ENCODE data around the gene GRK5. TPM values are rescaled to one million over a fixed set of nuclear protein-coding genes. Genes with fewer than 3 reads are reported as not detected.
A peak's percentile ranks its signal among the peaks of the same experiment; 100 is the strongest.

The GRK5 gene
- total RNA-seq, 1 experiment from 2014 or later, result 58.2 TPM

DNA sequence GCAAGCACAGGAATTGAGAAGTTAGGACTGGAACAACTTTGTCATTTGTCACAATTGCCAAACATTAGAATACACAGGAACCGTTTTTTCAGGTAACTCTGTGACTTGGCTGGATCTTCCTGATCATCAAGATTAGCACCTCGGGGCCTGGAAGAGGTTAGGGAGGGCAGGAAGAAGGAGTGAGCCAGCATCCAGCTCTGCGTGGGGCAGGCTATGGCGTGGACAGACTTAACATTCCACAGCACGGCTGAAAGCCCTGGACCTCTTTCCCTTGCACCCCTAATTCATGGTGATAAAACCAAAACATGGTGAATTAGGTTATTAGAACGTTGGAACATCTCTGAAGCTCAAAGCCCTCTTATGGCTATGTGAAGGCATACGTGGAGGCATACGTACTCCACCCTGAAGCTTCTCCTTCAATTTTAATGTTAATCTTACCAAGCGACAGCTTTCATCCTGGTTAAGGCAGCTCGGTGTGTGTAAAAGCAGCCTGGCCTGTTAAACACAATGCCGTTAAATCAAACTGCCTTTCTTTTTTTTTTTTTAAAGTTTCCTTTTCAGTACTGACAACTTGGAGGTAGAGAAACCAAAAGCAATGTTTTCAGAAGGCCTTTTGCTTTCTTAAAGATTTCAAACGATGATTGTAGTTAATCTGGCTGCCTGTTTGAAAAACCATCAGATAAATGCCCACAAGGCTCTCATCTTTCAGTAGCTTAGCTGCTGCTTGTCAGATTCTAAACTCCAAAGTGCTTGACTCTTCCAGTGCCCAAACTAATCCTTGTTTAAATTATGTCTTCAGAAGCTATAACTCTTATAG, 4.5 kb downstream of the GRK5 start:
- CTCF ChIA-PET, result interaction anchor here (0.5 to 0.8 kb wide), 2 partner anchors 12 to 876 kb away, joined by 3 read pairs; no protein-coding TSS in a partner anchor

DNA sequence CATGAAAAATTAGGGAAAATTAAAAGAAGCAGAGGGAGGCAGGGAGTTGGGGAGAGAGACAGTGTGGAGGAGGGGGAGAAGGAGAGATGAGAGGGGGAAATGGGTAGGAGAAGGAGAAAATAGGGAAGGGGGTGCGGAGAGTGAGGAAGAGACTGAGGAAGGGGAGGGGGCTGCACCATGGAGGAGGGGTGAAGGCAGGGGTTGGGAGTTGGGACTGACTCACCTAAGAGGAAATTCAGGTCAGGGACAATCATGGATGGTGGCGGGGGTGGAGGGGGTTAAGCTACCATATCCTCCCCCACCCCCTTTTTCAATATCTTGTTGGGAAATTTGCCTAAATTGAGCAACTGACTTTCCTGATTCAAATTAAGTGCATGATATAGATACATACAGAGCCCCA, 8.0 kb downstream of the GRK5 start:
- no peak for DNase-seq (ENCODE audit: low spot score)
- Histone ChIP-seq H3K4me3 (ENCODE audit: low read depth, low read length, poor library complexity, severe bottlenecking) (no peak overlapping the region), H3K4me1 (ENCODE audit: insufficient read depth, low read length, poor library complexity, severe bottlenecking) (peaks cover 49% of the 10 kb centered on the region), H3K36me3 (ENCODE audit: insufficient read depth, low read length, poor library complexity, severe bottlenecking) (peaks cover 6% of the 10 kb centered on the region), H3K27me3 (replicated peaks; ENCODE audit: insufficient read depth, low read depth, low read length, poor library complexity) (no peaks in the 10 kb centered on the region), H3K9me3 (ENCODE audit: low read depth, low read length, poor library complexity, severe bottlenecking) (no peaks in the 10 kb centered on the region), H3K27ac (ENCODE audit: low read depth, low read length, poor library complexity, severe bottlenecking) (no peak overlapping the region)
- ChIA-PET CTCF (no interaction called here), POLR2A (ENCODE audit: low non-redundant PET) (no interaction called here)
- no peak for TF ChIP-seq EZH2 (IDR thresholded peaks at IDR 0.05; ENCODE audit: borderline replicate concordance, low read depth, low read length, poor library complexity, severe bottlenecking)
- TF ChIP-seq, protein P1, sequence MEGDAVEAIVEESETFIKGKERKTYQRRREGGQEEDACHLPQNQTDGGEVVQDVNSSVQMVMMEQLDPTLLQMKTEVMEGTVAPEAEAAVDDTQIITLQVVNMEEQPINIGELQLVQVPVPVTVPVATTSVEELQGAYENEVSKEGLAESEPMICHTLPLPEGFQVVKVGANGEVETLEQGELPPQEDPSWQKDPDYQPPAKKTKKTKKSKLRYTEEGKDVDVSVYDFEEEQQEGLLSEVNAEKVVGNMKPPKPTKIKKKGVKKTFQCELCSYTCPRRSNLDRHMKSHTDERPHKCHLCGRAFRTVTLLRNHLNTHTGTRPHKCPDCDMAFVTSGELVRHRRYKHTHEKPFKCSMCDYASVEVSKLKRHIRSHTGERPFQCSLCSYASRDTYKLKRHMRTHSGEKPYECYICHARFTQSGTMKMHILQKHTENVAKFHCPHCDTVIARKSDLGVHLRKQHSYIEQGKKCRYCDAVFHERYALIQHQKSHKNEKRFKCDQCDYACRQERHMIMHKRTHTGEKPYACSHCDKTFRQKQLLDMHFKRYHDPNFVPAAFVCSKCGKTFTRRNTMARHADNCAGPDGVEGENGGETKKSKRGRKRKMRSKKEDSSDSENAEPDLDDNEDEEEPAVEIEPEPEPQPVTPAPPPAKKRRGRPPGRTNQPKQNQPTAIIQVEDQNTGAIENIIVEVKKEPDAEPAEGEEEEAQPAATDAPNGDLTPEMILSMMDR (conservative IDR thresholded peaks at IDR 0.05; ENCODE audit: low read depth, low read length), result no peak
- intact Hi-C loops (cut with micrococcal nuclease; ENCODE audit: unreplicated experiment), result no loop called here
- no TSS peak for BruUV-seq (replicated peaks)

More for the DNA sequence above, 4.5 kb downstream of the GRK5 start:
- DNase-seq (ENCODE audit: low spot score), result no peak
- BruUV-seq (replicated peaks), result no TSS peak
- Histone ChIP-seq H3K4me1 (ENCODE audit: insufficient read depth, low read length, poor library complexity, severe bottlenecking) (peaks cover 38% of the 10 kb centered on the region), H3K27me3 (replicated peaks; ENCODE audit: insufficient read depth, low read depth, low read length, poor library complexity) (no peaks in the 10 kb centered on the region), H3K9me3 (ENCODE audit: low read depth, low read length, poor library complexity, severe bottlenecking) (no peaks in the 10 kb centered on the region), H3K4me3 (ENCODE audit: low read depth, low read length, poor library complexity, severe bottlenecking) (peak overlapping the region; percentile 70), H3K36me3 (ENCODE audit: insufficient read depth, low read length, poor library complexity, severe bottlenecking) (peaks cover 6% of the 10 kb centered on the region), H3K27ac (ENCODE audit: low read depth, low read length, poor library complexity, severe bottlenecking) (peak overlapping the region; percentile 79)
- POLR2A ChIA-PET (ENCODE audit: low non-redundant PET), result no interaction called here
- intact Hi-C loops (cut with micrococcal nuclease; ENCODE audit: unreplicated experiment), result no loop called here
- TF ChIP-seq, protein P1 (conservative IDR thresholded peaks at IDR 0.05; ENCODE audit: low read depth, low read length), result no peak
- TF ChIP-seq EZH2 (IDR thresholded peaks at IDR 0.05; ENCODE audit: borderline replicate concordance, low read depth, low read length, poor library complexity, severe bottlenecking), result no peak

DNA sequence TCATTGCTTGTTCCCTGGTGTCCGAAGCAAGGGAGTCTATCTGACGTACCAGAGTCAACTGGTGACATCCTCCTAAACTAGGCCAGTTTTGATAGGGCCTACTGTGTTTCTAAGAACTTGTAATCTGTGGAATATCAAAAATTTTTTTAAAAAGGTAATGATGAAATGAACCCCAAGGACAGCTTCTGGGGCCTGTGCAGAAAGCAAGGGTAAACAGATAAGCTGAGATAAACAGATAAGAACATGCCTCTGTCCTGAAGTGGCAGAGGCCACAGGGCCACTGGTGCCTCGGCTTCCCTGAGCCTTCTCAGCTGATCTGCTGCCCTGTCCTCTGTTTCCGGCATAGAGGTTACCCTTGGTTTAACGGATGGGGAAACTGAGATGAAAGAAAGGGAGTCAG, 8.8 kb downstream of the GRK5 start:
- no peaks in the 10 kb centered on the region for H3K27me3 ChIP-seq (replicated peaks; ENCODE audit: insufficient read depth, low read depth, low read length, poor library complexity)
- peaks cover 44% of the 10 kb centered on the region for H3K4me1 ChIP-seq (ENCODE audit: insufficient read depth, low read length, poor library complexity, severe bottlenecking)
- intact Hi-C loops (cut with micrococcal nuclease; ENCODE audit: unreplicated experiment), result no loop called here
- peaks cover 6% of the 10 kb centered on the region for H3K36me3 ChIP-seq (ENCODE audit: insufficient read depth, low read length, poor library complexity, severe bottlenecking)
- POLR2A ChIA-PET (ENCODE audit: low non-redundant PET), result no interaction called here
- no peak overlapping the region for H3K4me3 ChIP-seq (ENCODE audit: low read depth, low read length, poor library complexity, severe bottlenecking)
- BruUV-seq (replicated peaks), result no TSS peak
- TF ChIP-seq EZH2 (IDR thresholded peaks at IDR 0.05; ENCODE audit: borderline replicate concordance, low read depth, low read length, poor library complexity, severe bottlenecking), result no peak
- TF ChIP-seq, protein P1 (conservative IDR thresholded peaks at IDR 0.05; ENCODE audit: low read depth, low read length), result no peak
- no peak for DNase-seq (ENCODE audit: low spot score)
- no peak overlapping the region for H3K27ac ChIP-seq (ENCODE audit: low read depth, low read length, poor library complexity, severe bottlenecking)
- CTCF ChIA-PET, result no interaction called here
- H3K9me3 ChIP-seq (ENCODE audit: low read depth, low read length, poor library complexity, severe bottlenecking), result no peaks in the 10 kb centered on the region
